Activated CD4-positive, alpha-beta T cell treated with anti-CD3 and anti-CD28 coated beads, Interleukin-2, amount 50 U/mL, for 48 hours (primary cell): ENCODE results near the gene OR1L6.

ENCODE experiments used
- DNase-seq, 2 experiments: peaks; one replicate each; pipeline ENCODE4 v3.0.0-alpha.2; 2020

Gene OR1L6

GRCh38 chr9:122742003-122742402 is at the start of gene OR1L6:
TSS of gene OR1L6 (plus strand) at chr9:122742303. CDS start at chr9:122749848, 7,545 bp downstream.
- DNase-seq: no peak

DNA sequence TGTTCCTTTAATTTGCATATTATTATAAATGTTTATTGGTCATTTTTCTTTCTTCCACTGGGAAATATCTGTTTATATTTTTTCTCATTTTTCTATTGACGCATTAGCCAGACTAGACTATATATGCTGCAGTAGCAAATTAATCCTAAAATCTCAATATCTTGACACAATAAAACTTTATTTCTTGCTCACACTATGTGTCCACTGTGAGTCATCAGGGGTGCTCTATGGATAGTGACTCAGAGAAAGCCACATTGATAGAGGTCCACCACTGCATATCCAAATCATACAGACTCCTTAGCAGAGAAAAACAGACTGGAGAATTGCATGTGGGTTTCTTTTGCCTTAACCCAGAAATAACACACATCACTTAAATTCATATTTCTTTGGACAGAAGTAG is 46.4 kb upstream of the OR1L6 start:
- no peak for DNase-seq

DNA sequence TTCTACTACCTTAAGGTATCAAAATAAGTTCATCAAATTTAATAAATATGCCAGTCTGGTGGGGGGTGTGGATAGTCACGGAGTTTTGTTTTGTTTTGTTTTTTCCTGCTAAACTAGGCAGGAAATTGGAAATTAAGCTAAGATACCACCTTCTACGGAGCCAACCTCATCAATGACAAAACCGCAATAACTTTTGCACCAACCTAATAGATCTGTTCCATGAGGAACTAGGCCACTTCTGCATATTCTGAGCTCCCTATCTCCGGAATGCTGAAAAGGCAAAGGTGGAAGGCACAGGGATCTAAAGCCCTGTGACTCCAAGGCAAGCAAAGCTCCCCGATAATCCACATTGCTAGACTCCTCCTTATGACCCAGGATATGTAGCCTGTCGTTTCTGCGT is 24.1 kb upstream of the OR1L6 start:
- no peak for DNase-seq

DNA sequence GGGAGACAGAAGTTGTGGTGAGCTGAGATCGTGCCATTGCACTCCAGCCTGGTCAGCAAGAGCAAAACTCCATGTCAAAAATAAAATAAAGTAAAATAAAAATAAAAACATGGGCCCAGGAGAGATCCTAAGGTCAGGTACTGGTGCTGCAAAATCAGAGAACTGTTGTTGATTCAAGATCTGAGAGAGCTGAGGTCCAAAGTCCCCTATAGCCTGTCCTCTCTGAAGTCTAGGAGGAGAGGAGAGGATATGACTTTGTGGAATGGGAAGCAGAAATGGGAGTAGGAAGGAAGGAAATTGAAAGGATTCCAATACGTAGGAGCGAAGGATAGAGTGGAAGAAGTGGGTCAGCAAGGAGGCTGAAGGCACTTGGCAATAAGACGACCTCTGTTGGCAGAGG is 22.9 kb upstream of the OR1L6 start:
- DNase-seq: no peak

DNA sequence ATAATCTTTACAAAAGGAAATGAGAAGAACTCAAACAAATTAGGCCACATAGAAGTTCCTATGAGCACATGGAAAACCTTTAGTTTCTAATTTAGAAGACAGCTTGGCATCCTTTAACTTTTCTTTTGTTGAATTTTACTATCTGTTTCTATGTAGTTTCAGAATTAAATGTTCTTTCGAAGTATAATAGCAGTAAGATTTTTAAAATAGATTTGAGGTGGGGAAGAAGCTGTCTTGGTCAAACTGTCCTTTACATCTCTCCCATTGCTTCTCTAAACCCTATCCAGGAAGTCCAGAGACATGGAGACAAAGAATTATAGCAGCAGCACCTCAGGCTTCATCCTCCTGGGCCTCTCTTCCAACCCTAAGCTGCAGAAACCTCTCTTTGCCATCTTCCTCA is 18.4 kb upstream of the OR1L6 start, which contains the start of gene OR1L4:
TSS of gene OR1L4 (plus strand) at position 301 of the 400 bp plus-strand sequence. CDS start at position 301, 0 bp downstream.
- no peak for DNase-seq

DNA sequence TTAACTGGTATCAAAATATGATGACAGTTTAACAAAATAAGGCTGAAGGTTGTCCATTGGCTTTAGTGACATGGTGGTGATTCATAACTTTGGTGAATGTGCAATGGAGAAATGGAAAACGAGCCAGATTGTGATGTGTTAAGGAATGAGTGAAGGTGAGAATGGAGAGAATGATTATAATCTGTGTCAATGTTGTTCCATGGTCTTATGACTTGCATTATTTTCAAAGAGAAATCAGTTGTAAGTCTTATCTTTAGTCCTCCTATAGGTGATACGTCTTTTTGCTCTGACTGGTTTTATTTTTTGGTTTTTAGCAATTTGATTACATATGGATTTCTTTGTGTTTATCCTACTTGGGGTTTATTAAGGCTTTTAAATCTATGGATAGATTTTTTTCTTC is 12.7 kb downstream of the OR1L6 start:
- DNase-seq: no peak

GRCh38 chr9:122767817-122768216 is 25.7 kb downstream of the OR1L6 start:
- DNase-seq: no peak

DNA sequence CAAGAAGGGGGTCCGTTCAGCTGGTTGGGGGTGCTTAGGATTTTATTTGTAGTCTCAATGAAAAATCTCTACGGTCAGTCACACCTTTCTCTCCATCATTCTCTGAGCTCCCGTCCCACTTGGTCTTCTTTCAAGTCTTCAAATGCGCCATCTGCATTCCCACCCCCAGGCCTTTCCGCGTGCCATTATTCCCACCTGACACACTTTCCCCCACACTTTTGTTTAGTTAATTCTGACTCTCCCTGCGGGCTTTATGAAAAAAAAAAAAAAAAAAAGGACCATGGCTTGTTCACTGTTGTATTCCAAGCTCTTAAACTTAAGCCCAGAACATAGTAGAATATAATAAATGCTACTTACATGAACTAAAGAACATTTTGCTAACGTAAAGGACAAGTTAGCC is 34.9 kb downstream of the OR1L6 start:
- no peak for DNase-seq

GRCh38 chr9:122777935-122778627 is 36.0 kb downstream of the OR1L6 start:
- no peak for DNase-seq

DNA sequence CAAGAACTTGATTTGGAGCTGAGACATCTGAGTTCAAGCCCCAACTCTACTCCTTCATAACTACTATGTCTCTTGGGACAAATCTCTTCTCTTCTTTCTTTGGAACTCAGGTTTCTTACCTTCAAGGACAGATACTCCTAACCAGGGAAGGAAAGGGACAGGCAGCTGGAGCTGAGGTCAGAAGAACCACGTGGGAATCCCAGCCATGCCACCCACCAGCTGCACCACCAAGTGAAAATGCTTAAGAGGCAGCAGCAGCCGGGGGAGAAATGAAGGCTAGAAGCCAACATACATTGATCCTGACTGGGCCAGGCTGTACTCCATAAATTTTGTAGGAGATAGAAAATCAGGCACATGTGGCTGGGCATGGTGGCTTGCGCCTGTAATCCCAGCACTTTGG is 37.1 kb downstream of the OR1L6 start:
- no peak for DNase-seq

GRCh38 chr9:122780026-122780425 is 37.9 kb downstream of the OR1L6 start:
- DNase-seq: no peak

GRCh38 chr9:122781671-122782070 is 39.6 kb downstream of the OR1L6 start:
- DNase-seq: no peak

GRCh38 chr9:122785269-122785668 is 43.2 kb downstream of the OR1L6 start:
- no peak for DNase-seq

- no peak for DNase-seq
These were observed 44.2 kb downstream of the OR1L6 start for GRCh38 chr9:122786338-122786737.

GRCh38 chr9:122788831-122789230 is 46.7 kb downstream of the OR1L6 start, which contains the start of gene OR5C1:
TSS of gene OR5C1 (plus strand) at chr9:122788933. CDS start at chr9:122788933, 0 bp downstream.
- no peak for DNase-seq

- no peak for DNase-seq
These were observed 47.3 kb downstream of the OR1L6 start for GRCh38 chr9:122789256-122790046.

GRCh38 chr9:122791872-122792669 is 50.0 kb downstream of the OR1L6 start:
- DNase-seq: no peak

DNA sequence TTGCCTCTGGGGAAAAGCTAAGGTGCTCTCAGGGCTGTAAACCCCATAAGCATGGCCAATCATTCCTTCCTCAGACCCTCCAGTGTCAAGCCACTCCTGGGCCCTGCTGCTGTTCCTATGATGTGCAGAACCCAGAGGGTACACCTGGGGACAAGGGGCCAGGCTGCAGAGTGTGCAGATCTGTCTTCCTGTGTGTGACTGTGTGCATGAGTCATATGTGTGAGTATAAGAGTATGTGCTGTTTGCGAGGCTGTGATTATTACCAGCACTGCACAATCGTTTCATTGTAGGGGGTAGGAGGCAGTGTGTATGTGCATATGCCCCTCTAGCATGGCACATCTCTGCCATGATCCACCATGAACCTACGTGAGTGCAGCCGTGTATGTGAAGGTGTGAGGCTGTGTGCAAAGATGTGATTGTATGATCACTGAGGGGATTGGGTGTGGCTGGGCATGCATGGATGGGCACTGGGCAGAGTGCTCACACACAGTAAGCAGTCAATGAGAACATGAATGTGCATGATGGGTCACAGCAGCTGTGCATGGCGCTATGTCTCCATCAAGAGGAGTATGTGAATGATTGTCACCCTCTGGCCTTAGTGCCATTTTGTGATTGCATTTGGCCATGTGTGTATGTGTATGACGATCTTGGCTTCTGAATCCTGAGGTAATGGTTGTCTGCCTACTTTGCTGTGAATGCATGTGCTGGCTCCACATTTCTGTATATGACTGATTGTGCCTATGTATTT is 55.4 kb downstream of the OR1L6 start:
- no peak for DNase-seq
